GM18505 (cell line): ENCODE data around the gene DAZL.

Source experiments
- ATAC-seq: cut with Tn5 transposase; IDR thresholded peaks from one replicate; pipeline ENCODE4 v1.9.1; 2021; ENCODE audit not compliant: unreplicated experiment
- POLR2A ChIP-seq: IDR thresholded peaks from 4 replicates; pipeline ENCODE4 v1.6.1; 2011; ENCODE audit warnings: borderline replicate concordance; ENCODE audit not compliant: insufficient read depth, insufficient read length; ENCODE audit errors: extremely low read depth

The DAZL gene

DNA sequence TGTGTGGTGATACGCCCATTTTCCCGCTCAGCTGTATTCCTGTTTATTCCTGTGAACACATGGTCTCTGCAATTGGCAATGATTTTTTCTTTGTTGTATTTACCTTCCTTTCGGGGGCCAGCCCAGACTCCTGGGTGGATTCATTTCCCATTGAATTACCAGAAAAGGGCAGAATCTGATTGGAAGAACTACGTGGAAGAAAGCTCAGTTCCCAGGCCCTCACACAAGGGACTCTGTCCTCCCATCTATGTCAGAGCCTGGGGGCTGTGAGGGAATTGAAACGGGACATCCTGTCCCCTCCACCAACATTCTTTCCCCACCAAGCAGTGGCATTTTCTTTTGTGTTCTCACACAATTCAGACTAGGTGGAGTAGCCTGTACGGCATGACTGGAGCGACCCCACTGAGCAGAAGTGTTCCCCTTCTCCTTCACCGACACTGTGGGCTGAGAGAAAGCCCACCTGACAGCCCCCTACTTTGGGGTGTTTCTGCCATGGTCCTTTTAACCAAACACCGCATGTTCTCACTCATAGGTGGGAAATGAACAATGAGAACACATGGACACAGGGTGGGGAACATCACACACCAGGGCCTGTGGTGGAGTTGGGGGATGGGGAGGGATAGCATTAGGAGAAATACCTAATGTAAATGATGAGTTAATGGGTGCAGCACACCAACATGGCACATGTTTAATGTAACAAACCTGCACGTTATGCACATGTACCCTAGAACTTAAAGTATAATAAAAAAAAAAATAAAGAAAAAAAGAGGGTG lies 59.6 kb downstream of the DAZL start:
- TF ChIP-seq POLR2A, result no peak
- ATAC-seq, result no peak

DNA sequence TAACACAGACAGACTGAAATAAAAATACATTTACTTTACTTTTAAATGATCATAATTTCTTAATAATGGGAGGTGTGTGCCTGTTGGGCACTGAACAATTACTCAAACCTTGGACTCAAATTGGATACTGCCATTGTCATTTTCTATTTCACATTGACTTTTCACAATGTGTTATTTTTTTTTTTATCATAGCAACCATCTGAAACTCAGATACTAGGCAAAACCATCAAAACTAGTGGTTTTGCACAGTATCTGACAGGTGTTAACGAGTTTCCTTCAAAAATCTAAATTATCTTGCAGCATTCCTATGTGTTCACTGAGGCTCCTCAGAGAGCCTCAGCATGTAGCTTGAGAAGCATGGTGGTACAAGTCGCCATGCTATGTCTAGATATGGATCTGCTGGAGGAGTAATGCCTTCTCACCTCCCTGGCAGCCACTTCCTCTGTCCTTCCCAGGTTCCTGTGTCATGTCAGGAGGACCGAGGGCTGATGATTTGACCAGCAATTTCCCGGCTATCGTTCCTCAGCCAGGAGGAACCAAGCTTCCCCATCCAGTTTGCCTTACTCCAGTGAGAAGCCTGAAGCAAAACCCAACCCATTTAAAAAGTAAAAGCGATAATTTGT lies 61.9 kb downstream of the DAZL start:
- no peak for ATAC-seq
- TF ChIP-seq POLR2A, result no peak

DNA sequence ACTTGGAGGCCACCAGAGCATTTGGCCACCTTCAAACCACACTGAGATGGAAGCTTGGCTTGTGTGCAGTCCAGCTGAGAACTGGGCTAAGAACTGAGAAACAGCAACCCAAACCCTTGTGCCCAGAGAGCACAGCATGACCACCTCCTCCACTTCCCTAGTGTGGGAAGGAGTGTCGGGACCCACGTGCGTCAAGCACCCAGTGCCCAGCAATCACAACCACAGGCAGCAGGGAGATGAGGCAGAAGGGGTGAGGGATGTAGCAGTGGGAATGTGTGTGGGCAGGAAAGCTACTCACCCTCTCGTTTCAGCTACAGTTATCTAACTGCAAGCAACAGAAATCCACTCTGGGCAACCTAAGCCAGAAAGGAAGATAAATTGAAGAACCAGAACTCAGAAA lies 66.7 kb downstream of the DAZL start:
- no peak for TF ChIP-seq POLR2A
- ATAC-seq, result no peak

DNA sequence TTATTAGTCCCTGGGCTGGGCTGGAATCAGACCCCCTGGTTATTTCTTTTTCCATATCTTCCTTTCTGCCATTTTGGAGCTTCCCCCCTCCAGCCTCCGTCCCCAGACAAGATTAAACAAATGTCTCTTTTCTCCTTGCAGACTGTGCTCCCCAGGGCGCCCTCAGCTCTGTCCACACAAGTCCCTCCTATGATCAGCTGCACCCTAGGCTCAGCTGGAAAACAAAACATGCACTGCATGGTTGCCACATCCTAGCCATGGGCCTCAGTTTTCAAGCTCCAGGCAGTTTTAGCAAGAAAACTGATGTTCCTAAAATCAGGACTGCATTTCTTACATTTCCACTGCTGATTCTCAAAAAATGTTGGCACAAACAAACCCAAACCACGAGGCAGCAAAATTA lies 68.2 kb downstream of the DAZL start:
- no peak for ATAC-seq
- TF ChIP-seq POLR2A, result no peak
